ENCODE data around the gene RNF144A. TPM values are rescaled to one million over a fixed set of nuclear protein-coding genes. Genes with fewer than 3 reads are reported as not detected.

The RNF144A gene
- total RNA-seq, 2 donors from 2014 or later, result 49.3 to 57.5 TPM

DNA sequence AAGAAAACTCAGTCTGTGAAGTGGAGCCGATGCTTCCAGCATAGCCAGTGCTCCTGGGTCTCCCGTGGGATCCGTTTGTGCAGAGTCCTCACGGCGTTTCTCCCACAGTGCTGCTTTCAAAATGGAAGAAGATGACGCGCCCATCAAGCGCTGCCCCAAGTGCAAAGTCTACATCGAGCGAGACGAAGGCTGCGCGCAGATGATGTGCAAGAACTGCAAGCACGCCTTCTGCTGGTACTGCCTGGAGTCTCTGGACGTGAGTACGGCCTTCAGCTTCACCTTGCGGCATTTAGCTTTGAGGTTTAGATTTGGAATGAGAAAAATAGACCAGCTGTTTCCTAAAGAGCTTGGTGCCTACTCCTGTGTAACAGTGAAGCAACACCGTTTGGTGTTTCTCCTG is 107.0 kb downstream of the RNF144A start:
- no peaks in the 10 kb centered on the region for H3K9me3 Mint-ChIP-seq
- peaks cover 0 to 20% of the 10 kb centered on the region in 2 donors for H3K36me3 Mint-ChIP-seq
- DNase-seq (ENCODE audit: low spot score in 2 of 2) (no peak), ATAC-seq (no peak)
- no peak overlapping the region for H3K27ac Mint-ChIP-seq

DNA sequence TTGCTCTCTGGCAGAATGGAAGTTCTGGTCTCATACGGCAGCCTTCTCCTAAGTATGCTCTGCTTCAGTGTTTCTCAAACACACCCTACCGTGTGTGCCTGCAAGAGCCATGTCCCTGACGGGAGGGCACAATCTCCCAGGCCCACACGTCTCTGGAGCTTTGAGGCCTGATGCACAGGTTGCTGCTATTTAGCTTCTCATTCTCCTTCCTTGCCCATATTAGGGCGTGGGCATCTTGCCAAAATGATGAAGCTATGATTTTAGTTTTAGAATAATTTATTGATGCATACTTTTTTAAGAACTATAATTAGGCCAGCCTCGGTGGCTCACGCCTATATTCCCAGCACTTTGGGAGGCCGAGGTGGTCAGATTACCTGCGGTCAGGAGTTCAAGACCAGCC is 107.9 kb downstream of the RNF144A start:
- DNase-seq (ENCODE audit: low spot score in 2 of 2), result no peak
- peaks cover 0 to 20% of the 10 kb centered on the region in 2 donors for H3K36me3 Mint-ChIP-seq

DNA sequence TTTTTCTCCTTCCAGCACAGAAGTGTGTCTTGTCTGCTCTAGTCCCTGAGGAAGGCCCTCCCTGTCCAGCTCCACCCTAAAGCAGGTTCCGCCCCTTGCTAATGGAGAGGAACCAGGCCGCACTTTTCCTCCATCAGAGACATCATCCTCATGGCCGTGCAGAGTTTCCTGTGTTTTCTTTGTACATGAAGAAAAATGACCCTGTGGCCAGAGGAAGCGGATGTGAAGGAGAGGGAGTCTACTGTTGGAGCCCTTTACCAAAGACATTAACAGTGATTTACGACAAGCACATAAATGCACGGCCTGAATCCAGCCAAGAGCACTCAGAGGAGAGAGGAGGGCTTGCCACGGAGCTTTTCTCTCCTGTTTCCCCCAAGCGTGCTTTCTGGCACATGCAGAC is 109.5 kb downstream of the RNF144A start:
- ATAC-seq (no peak), DNase-seq (ENCODE audit: low spot score in 2 of 2) (no peak)
- peaks cover 4 to 24% of the 10 kb centered on the region in 2 donors for H3K36me3 Mint-ChIP-seq
- no peaks in the 10 kb centered on the region for H3K9me3 Mint-ChIP-seq
- H3K27ac Mint-ChIP-seq, result peak overlapping the region in 1 of 2 donors; percentile 41

More for the DNA sequence above, 107.9 kb downstream of the RNF144A start:
- no peak for ATAC-seq
- H3K9me3 Mint-ChIP-seq, result no peaks in the 10 kb centered on the region
- no peak overlapping the region for H3K27ac Mint-ChIP-seq

DNA sequence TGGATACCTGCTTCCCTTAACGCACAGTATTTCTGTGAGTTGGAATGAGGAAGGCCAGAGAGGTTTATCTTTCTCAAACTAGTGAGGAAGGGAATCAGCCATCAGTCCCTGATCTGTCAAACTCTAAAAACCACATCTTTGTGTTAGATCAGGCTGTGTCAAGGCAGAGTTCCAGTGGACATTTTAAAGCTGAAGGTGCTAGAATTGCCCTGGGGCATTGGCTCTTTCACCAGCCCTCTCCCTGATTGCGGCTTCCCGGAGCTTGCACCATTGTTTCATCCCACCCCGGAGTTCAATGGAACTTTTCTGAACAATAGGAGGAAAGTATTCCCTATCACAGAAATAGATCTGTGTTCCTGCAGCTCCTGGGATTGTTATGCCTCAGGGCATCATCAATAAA is 110.2 kb downstream of the RNF144A start:
- DNase-seq (ENCODE audit: low spot score in 2 of 2), result no peak
- Mint-ChIP-seq H3K9me3 (no peaks in the 10 kb centered on the region), H3K27ac (peak overlapping the region in 1 of 2 donors; percentile 55), H3K36me3 (peaks cover 6 to 25% of the 10 kb centered on the region in 2 donors)
- ATAC-seq, result no peak

DNA sequence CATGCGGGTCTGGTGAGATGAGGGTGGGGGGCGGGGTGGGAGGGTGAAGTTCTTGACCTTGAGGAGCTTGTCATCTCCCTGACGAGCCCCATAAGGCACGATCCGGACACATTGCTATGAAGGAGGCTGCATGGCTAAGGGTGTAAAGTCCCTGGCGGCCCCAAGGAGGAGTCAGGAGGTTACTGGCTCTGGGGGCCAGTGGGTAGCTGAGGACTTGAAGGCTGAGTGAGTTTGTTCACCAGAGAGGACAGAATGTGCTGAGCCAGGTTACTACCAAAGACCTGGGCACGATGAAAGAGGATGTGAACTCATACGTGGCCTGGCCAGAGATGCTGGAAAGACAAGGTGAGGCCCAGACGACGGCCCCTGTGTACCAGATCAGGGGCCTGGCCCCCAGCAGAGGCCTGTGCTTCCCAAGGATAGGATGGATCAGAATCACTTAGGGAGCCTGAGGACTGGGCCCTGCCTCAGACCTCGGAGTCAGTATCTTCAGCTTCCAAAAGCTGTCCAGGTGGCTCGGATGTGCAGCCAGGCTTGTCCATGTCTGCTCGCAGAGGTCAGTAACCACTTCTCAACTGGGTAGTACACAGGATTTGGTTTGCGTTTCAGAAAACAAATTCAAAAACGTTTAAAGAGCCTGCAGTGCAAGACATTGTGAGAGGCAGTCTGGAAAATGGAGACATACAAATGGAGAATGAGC is 110.9 kb downstream of the RNF144A start:
- no peaks in the 10 kb centered on the region for H3K9me3 Mint-ChIP-seq
- no peak for DNase-seq (ENCODE audit: low spot score in 2 of 2)
- peaks cover 11 to 25% of the 10 kb centered on the region in 2 donors for H3K36me3 Mint-ChIP-seq
- no peak for ATAC-seq
- H3K27ac Mint-ChIP-seq, result peak overlapping the region; percentile 31 to 93

DNA sequence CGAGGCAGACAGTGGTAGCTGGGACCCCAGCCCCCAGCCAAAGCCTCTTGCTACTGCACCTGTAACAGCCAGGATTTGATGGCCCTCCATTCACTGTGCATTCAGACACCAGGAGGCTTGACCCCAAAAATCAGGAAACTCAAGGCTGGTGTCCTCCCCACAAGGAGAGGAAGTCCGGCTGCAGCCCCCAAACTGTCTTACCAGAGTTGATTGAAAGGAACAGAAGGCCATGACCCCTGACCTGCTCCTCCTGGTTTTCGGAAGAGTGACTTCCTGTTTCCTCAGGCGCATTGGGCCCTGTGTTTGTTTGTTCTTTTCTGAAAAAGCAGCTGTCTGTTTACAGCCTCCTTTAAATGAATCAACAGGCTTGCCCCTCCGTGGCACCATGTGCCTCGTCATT is 111.6 kb downstream of the RNF144A start:
- Mint-ChIP-seq H3K27ac (peak overlapping the region; percentile 31 to 68), H3K36me3 (peaks cover 11 to 28% of the 10 kb centered on the region in 2 donors), H3K9me3 (no peaks in the 10 kb centered on the region)
- no peak for DNase-seq (ENCODE audit: low spot score in 2 of 2)
- ATAC-seq, result no peak

DNA sequence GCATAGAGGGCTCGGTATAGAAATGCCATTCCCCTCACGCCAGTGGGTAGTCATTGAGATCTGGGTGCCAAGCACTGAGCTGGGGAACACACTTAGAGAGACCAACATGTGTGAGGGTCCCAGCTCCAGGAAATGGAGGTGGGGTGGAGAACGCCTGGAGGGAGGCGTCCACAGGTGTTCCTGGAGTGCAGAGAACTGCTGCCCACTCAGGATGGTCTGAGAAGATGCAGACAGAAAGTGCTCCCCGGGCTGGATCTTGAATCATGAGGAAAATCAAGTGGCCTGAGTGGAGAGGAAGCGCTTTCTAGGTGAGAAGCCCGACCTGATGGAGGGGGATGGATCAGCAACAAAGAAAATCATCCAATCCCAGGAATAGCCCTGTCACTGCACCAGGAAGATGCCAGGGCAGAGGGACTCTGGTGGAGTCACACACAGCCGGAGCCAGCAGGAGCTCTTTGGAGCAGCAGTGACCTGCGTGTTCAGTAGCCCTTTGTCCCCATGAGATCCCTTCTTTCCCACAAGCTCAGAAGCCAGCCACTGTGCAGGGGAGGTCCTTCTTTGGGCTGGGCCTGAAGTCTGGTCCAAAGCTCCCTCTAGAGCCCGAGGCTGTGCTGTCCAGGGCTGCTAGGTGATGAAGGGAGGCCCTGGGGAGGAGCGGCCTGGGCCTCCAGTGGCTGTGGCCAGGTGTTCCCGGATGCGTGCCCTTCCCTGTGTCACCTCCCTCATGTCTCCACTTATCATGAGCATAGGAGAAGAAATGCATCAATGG is 112.3 kb downstream of the RNF144A start:
- DNase-seq (ENCODE audit: low spot score in 2 of 2) (no peak), ATAC-seq (no peak)
- peak overlapping the region; percentile 60 to 68 for H3K27ac Mint-ChIP-seq
- H3K36me3 Mint-ChIP-seq, result peaks cover 11 to 29% of the 10 kb centered on the region in 2 donors
- no peaks in the 10 kb centered on the region for H3K9me3 Mint-ChIP-seq

DNA sequence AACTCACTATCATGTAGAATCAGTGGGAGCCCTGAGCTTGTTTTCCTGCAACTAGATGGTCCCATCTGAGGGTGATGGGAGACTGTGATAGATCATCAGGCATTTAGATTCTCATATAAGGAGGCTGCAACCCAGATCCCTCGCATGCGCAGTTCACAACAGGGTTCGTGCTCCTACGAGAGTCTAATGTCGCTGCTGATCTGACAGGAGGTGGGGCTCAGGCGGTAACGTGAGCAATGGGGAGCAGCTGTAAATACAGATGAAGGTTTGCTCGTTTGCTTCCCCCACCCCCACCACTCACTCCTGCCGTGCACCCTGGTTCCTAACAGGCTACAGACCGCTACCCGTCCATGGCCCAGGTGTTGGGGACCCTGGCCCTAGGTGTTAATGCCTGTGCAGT is 113.6 kb downstream of the RNF144A start:
- DNase-seq (ENCODE audit: low spot score in 2 of 2), result no peak
- ATAC-seq, result no peak
- H3K36me3 Mint-ChIP-seq, result peaks cover 11 to 29% of the 10 kb centered on the region in 2 donors
- peak overlapping the region; percentile 60 to 95 for H3K27ac Mint-ChIP-seq
- H3K9me3 Mint-ChIP-seq, result no peaks in the 10 kb centered on the region

DNA sequence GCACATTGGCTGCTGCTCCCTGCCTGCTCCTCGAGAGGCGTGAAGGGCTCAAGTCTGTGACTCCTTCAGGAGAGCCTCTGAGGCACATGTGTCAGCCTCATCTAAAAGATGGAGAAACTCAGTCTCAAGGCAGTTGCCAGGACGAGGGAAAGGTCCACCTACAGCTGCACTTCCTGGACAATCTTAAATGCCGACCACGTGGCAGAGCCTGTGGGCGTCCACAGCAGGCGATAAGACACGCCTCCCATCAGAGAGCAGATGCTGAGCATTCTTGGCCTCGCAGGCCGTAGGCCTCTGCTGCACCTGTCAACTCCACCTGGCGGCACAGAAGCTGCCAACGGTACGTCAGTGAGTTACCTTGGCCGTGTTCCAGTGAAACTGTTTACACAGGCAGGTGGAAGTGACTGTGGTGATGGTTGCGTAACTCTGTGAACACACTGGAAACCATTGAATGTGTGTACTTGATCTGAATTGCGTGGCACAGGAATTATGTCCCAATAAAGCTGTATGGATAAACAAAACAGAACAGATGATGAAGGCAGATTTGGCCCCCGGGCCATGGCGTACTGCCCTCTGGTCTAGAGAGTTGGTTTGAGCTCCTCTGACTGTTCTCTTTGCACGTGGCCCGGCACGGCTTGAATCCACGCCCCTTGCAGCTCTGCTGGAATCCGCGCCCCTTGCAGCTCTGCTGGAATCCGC is 114.5 kb downstream of the RNF144A start:
- Mint-ChIP-seq H3K27ac (peak overlapping the region; percentile 60 to 95), H3K9me3 (no peaks in the 10 kb centered on the region), H3K36me3 (peaks cover 11 to 26% of the 10 kb centered on the region in 2 donors)
- ATAC-seq, result peak; percentile 40 to 70
- DNase-seq (ENCODE audit: low spot score in 2 of 2), result no peak

DNA sequence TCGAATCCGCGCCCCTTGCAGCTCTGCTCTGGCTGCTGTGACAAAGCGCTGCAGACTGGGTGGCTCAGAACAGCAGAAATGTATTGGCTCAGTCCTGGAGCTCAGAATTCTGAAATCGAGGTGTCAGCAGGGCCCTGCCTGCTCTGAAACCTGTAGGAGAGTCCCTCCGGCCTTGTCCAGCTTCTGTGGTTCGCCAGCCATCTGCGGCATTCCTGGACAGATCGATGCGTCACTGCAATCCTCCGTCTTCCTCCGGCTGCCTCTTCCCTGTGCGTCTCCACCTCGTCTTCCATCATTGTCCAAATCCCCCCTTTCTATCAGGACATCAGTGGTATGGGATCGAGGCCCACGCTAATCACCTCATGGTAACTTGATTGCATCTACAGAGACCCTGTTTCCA is 115.2 kb downstream of the RNF144A start:
- Mint-ChIP-seq H3K9me3 (no peaks in the 10 kb centered on the region), H3K27ac (peak overlapping the region in 1 of 2 donors; percentile 29), H3K36me3 (peaks cover 11 to 22% of the 10 kb centered on the region in 2 donors)
- ATAC-seq (no peak), DNase-seq (ENCODE audit: low spot score in 2 of 2) (no peak)

DNA sequence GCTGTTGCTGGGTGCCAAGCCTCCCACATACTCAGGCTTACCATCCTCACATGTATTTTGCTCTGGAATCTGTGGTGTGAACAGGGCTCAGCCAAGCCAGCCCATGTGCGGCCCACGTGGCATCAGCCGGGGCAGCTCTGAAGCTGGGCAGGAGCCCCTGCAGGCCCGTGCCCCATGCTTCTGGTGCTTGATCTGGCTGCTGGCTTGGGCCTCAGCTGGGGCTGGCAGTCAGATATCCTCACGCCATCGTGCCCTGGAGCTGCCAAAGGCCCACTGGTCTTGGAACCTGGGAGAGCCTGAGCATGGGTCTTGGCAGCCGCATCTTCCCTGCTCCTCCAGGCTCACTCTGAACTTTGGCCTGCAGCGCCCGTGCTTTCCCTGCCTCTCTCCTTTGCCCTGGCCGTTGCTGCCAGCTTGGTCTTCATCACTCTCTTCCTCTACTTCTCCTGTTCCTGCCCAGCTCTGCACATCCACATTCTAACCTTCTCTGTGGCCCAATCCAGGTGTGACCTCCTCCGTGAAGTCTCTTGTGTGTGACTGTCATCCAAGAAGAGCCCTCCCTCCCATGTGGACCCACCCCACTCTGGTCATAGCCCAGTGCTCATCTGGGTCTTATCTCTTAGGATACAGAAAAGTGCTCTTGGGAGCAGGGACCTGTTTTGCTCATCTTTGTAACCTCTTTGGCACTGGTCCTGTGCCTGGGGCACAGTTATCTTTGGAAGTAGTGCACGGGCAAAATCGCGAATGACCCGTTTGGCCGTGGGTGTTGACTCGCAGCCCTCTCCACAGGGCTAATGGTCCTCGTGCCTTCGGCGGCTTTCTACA is 116.1 kb downstream of the RNF144A start:
- no peaks in the 10 kb centered on the region for H3K9me3 Mint-ChIP-seq
- H3K36me3 Mint-ChIP-seq, result peaks cover 11 to 16% of the 10 kb centered on the region in 2 donors
- ATAC-seq (no peak), DNase-seq (ENCODE audit: low spot score in 2 of 2) (no peak)
- peak overlapping the region; percentile 5 to 71 for H3K27ac Mint-ChIP-seq

DNA sequence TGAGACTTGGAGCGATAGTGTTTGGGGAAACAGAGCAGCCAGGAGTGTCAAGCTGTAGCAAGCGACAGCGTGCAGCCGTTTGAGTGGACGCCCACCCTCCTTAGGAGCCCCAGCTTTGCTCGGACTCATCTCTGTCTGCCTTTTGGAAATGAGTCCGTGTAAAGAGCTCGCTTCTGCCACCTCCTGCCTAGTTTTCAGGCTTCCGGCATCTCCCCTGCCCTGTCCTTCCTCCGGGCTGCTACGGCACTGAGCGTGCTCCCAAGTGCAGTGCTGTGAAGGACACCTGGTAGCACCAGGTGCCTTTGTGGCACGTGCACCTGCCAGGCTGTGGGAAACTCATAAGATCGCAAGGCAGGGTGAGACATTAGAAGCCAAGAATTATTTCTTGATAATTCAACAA is 117.1 kb downstream of the RNF144A start:
- ATAC-seq (no peak), DNase-seq (ENCODE audit: low spot score in 2 of 2) (no peak)
- H3K27ac Mint-ChIP-seq, result peak overlapping the region; percentile 71 to 85
- no peaks in the 10 kb centered on the region for H3K9me3 Mint-ChIP-seq
- peaks cover 11 to 15% of the 10 kb centered on the region in 2 donors for H3K36me3 Mint-ChIP-seq

DNA sequence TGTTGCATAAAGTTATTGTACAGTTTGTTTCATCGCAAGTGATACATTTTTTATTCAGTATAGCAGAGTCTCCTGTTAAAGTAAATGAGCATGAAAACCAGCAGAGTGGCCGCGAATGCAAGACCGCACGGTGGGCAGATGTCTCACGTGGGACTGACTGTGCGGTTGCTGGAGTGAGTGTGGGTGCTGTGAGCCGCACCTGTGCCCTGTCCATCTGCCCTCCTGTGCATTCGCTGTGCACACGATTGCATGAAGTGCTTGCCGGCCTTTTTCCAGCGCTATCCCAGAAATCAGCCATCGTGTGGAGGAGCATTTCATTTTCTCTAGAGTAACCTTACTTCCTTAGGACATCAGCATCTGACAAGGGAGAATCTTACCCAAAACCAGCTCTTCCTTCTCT is 118.7 kb downstream of the RNF144A start:
- no peaks in the 10 kb centered on the region for H3K9me3 Mint-ChIP-seq
- ATAC-seq (no peak), DNase-seq (ENCODE audit: low spot score in 2 of 2) (no peak)
- no peak overlapping the region for H3K27ac Mint-ChIP-seq
- peaks cover 11 to 14% of the 10 kb centered on the region in 2 donors for H3K36me3 Mint-ChIP-seq

DNA sequence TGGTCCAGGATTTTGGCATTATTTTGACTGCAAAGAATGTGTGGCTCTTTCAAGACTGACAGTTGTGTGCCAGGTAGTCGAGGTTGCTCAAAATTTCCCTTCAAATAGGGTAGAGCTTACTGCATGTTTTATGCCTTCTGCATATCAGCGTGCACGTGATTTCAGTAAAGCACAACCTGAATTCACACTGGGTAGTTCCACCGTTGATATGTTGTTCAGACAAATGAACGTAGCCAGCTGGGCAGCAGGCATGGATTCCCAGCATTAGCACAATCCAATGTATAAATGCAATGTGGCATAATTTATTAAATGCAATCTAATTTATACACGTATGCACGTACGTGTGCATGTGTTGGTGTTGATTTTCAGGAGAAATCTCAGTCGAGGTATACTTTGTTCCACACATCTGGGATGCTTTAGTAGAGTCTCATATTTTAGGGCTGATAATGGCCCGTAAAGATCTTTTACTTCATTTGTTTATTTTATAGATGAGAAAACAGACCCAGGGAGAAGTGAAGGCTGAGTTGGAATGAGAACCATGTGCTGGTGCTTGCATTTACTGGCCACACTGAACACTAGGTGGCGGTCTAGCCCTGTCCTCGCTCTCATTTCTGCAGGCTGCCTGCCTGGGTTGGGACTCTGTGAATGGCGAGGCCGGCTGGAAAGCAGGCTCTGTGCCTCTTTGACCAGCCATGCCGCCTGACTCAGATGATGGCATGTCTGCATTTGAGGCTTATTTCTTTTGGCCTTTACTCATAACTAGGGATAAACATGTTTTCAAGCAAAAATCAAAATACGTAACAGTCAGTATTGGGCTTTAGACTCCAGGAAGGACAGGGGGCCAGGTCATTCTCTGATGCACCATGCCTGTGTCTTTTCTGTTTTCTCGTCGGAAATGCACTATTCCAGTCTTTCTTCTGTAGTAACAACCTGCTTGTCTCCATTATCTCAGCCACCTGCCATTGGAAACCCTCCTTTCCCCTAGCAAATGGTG is 120.4 kb downstream of the RNF144A start:
- peak overlapping the region in 1 of 2 donors; percentile 65 for H3K27ac Mint-ChIP-seq
- peak; percentile 37 to 56 for ATAC-seq
- peak in 1 of 2 donors; percentile 17 for DNase-seq (ENCODE audit: low spot score in 2 of 2)
- H3K36me3 Mint-ChIP-seq, result peaks cover 4 to 7% of the 10 kb centered on the region in 2 donors
- no peaks in the 10 kb centered on the region for H3K9me3 Mint-ChIP-seq

DNA sequence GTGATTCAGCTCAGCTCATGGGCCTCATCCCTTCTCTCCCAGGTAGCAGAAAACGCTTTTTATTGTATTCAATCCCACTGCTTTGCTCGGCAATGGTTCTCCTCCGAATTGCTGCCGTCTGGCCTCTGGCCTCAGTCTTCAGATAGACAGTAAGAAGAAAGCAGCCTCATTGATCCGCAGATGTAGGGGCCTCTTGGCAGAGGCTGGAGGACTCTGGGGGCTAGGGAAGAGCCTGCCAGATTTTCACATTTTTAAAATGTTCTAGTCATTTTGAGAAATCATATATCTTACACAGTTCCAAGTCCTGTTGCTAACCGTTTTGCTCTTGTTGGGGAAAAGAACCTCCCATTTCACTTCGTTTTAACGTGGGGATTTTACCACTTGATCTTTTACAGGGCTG is 123.3 kb downstream of the RNF144A start:
- H3K27ac Mint-ChIP-seq, result peak overlapping the region in 1 of 2 donors; percentile 57
- ATAC-seq (no peak), DNase-seq (ENCODE audit: low spot score in 2 of 2) (no peak)
- no peaks in the 10 kb centered on the region for H3K9me3 Mint-ChIP-seq
- peaks cover 9 to 19% of the 10 kb centered on the region in 2 donors for H3K36me3 Mint-ChIP-seq

Measured in activated naive CD4-positive, alpha-beta T cell treated with anti-CD3 and anti-CD28 coated beads, Interleukin-2, amount 50 U/mL, for 72 hours (primary cell).